Esophagus squamous epithelium (tissue), 4 donors: Measurements from ENCODE around the gene IPMK.

Experiments
- CTCF ChIP-seq, 6 experiments: fragments of 450-650 bp in 4 of 6; fragments of 200-600 bp in 2 of 6; sonication (generic) in 2 of 6; IDR thresholded peaks; one replicate each; pipeline ENCODE4 v1.5.1; 2016 to 2019; ENCODE audit warnings: antibody characterized with exemption in 6 of 6, mild to moderate bottlenecking in 4 of 6, moderate library complexity in 4 of 6
- POLR2A ChIP-seq, 4 donors: fragments of 450-650 bp; IDR thresholded peaks; one replicate each; pipeline ENCODE4 v1.6.1; 2017; ENCODE audit warnings: antibody characterized with exemption in 4 of 4, mild to moderate bottlenecking in 4 of 4, moderate library complexity in 3 of 4

- TF ChIP-seq CTCF (IDR thresholded peaks at IDR 0.05) (no peak), POLR2A (IDR thresholded peaks at IDR 0.05) (no peak)
Measured at GRCh38 chr10:58217612-58218011, 50.1 kb downstream of the IPMK start.
